ENCODE results near the gene GAS5.

DNA sequence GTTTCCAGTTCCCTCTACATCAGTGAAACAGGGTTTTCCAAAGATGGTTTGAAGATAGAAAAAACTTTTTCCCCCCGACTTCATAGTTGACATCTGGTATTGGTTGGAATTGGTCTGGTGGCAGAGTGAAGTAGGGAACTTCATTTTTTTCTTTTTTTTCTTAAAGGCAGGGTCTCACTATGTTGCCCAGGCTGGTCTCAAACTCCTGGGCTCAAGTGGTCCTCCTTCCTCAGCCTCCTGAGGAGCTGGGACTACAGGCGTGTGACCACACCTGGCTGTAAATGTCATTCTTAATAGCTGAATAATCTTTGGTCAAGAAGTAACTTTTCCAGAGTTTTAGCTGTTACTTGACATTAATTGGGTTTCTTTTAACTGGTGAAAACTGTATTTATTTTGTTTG is 22.1 kb upstream of the GAS5 start:
- TF ChIP-seq, protein P1, sequence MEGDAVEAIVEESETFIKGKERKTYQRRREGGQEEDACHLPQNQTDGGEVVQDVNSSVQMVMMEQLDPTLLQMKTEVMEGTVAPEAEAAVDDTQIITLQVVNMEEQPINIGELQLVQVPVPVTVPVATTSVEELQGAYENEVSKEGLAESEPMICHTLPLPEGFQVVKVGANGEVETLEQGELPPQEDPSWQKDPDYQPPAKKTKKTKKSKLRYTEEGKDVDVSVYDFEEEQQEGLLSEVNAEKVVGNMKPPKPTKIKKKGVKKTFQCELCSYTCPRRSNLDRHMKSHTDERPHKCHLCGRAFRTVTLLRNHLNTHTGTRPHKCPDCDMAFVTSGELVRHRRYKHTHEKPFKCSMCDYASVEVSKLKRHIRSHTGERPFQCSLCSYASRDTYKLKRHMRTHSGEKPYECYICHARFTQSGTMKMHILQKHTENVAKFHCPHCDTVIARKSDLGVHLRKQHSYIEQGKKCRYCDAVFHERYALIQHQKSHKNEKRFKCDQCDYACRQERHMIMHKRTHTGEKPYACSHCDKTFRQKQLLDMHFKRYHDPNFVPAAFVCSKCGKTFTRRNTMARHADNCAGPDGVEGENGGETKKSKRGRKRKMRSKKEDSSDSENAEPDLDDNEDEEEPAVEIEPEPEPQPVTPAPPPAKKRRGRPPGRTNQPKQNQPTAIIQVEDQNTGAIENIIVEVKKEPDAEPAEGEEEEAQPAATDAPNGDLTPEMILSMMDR (conservative IDR thresholded peaks at IDR 0.05): no peak
- TF ChIP-seq ZFX (IDR thresholded peaks at IDR 0.05): no peak
